Fibroblast of the conjunctiva (primary cell): ENCODE data around the gene SCIN.
"Not testable (repeated sequence)": the region's sequence is repeated elsewhere in the genome, so short reads cannot be mapped to it uniquely, and the experiment has no call there.

Source experiments
- DNase-seq: peaks from one replicate; pipeline ENCODE4 v3.0.0-alpha.2; 2010; ENCODE audit warnings: low read depth

Gene SCIN

GRCh38 chr7:12687718-12688171 lies 117.2 kb downstream of the SCIN start:
- DNase-seq: no peak

GRCh38 chr7:12688485-12689170 lies 118.1 kb downstream of the SCIN start:
- DNase-seq: not testable (repeated sequence)

- DNase-seq: no peak
These were observed 118.9 kb downstream of the SCIN start for GRCh38 chr7:12689451-12689850.

GRCh38 chr7:12690041-12690878 lies 119.7 kb downstream of the SCIN start:
- DNase-seq: no peak

DNA sequence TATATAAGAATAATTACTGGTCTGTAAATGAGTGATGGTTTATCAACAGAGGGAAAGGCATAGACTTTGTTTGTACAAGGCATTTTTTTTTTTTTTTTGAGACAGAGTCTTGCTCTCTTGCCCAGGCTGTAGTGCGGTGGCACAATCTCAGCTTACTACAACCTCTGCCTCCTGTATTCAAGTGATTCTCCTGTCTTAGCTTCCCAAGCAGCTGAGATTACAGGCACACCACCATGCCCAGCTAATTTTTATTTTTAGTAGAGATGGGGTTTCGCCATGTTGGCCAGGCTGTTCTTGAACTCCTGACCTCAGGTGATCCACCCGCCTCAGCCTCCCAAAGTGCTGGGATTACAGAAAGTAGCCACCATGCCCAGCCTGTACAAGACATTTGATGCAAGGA lies 120.9 kb downstream of the SCIN start:
- not testable (repeated sequence) for DNase-seq

DNA sequence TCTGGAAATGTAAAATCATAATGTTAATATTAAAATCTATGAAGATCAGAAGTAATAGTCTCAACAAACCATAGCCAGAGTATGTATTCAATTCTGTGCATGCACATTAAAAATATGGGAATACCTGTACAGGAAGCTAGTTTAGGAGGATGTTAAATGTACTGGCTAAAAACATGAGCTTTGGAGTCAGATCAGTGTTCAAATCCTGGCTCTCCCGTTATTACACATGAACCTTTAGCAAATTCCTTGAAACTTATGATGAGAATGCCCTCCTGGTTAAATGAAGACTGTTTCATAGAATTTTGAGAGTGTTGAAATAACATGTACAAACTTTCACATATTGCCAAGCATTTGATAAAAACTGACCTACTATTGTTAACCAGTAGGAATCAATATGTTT lies 121.5 kb downstream of the SCIN start:
- DNase-seq: no peak

GRCh38 chr7:12692479-12693259 lies 122.1 kb downstream of the SCIN start:
- no peak for DNase-seq

DNA sequence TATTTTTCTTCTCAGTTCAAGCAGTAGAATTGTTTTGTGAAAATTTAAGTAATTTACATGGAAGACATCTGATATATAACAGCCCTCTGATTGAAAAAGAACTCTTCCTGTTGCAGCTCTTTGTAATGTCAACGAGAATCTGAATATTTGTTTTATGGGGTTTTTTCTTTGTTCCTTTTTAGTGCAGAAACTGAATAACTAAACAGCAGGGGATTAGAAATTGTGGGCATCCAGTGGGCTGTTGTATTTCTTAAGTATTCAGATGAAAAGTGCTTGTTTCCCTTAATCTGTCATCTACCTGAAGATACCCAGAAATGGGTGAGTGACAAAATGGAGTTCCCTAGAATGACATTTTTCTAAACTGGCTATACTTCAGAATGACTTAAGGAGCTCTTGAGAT lies 124.3 kb downstream of the SCIN start:
- no peak for DNase-seq

DNA sequence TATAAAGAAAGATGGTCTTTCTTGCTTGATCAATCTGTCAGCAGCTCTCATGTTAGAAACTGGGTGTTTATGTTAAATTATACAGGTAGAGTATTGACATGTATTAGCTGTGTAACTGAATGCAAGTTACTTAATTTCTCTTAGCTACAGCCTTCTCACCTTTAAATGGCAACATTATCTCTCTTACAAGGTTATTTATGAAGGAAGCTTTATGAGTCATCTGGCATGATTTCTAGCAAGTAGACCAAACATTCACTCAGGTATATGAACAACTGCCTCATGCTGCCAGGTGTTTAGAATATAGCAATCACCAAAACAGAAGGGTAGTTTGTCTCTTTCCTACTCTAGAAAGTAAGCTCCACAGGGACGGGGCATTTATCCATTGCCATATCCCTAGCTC lies 125.4 kb downstream of the SCIN start:
- DNase-seq: no peak

DNA sequence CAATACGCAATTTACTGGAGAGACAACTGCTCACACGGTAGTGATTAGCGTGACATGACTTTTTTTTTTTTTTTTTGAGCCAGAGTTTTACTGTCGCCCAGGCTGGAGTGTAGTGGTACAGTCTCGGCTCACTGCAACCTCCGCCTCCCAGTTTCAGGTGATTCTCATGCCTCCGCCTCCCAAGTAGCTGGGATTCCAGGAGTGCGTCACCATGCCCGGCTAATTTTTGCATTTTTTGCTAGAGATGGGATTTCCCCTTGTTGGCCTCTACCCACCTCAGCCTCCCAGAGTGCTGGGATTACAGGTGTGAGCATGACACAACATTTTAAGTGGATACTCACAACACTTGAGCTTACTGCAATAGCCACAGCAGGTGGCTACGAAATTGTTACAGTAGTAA lies 128.8 kb downstream of the SCIN start:
- no peak for DNase-seq

- DNase-seq: no peak
These were observed 130.9 kb downstream of the SCIN start for GRCh38 chr7:12701433-12701832.

DNA sequence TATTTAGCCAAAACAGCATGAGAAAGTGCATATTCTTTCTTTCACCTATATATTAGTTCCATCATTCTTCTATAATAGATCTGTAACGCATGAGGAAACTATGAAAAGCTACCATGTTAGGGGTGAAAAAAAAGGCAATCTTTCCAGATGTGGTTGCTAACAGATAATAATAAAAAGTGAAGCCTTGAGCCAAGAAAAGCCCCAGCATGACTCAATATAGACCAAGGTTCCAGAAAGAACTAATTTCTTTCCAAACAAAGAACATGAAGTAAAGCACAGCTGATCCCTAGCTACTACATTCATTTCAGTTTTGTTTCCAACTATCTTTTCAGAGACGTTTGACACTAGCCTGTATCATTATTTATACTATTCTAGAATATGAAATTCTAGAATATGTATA lies 133.4 kb downstream of the SCIN start:
- peak; percentile 62 for DNase-seq

- DNase-seq: no peak
These were observed 135.4 kb downstream of the SCIN start for GRCh38 chr7:12705878-12706277.

- peak; percentile 32 for DNase-seq
These were observed 136.5 kb downstream of the SCIN start for GRCh38 chr7:12706900-12707536.

GRCh38 chr7:12708314-12708713 lies 137.8 kb downstream of the SCIN start:
- DNase-seq: no peak
